ENCODE data around the gene LCLAT1. TPM values are rescaled to one million over a fixed set of nuclear protein-coding genes. Genes with fewer than 3 reads are reported as not detected.

Gene LCLAT1
- total and polyA plus RNA-seq, 2 of the 4 experiments (the other 2 are of a cell fraction), result 7.5 to 11.5 TPM

DNA sequence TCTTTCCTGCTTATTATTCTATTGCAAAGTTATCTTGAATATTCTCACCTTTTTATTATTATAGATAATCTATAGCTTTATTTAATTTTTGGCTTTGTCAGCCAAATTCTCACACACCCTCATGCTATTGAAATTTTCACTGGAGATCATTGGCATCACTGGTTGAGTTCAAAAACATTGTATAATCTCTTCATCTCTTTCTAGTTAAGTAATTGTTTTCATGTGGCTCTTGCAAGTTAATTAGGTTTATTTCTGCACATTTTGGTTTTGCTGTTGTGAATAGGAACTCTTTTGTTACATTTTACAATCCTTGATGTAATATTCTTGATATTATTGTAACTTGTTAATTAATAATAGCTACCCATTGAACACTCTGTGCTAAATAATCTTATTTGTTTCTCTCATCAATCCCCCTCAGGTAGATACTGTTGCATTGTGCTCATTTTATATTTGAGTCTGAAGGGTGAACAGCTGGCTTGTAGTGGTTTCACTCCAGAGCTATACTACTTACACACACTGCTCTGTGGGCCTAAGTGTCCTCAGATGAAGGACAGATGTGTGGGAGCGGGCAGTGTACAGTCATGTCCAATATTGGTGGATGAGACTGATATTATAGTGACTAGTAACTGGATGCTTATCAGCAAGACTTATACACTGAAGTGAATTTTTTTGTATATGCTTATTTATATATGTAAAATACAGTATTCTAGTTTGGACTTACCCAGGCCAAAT, 112.7 kb downstream of the LCLAT1 start:
- no TSS peak for BruUV-seq (replicated peaks)
- Histone ChIP-seq H2AK5ac (ENCODE audit: low read depth, low read length) (no peak overlapping the region), H3K9me1 (ENCODE audit: insufficient read depth, low read length) (0 out of 2 replicates have a peak, but pooled peaks cover 2% of the 10 kb centered on the region), H3K79me1 (ENCODE audit: low read depth in 1 of 2, low read length in 2 of 2) (peaks cover 7 to 10% of the 10 kb centered on the region in 2 experiments), H4K8ac (ENCODE audit: low read depth in 2 of 2, low read length in 2 of 2) (no peak overlapping the region), H4K91ac (ENCODE audit: insufficient read depth, low read depth, low read length) (no peak overlapping the region), H3K27me3 (ENCODE audit: control insufficient read depth, insufficient read depth, low read length) (no peaks in the 10 kb centered on the region), H2BK15ac (ENCODE audit: low read depth, low read length) (no peak overlapping the region), H3K56ac (ENCODE audit: extremely low read depth, insufficient read depth, low read length) (no peak overlapping the region), H4K5ac (ENCODE audit: low read depth, low read length) (no peak overlapping the region), H2AK9ac (replicated peaks; ENCODE audit: low read depth, low read length, poor library complexity) (no peak overlapping the region), H2BK5ac (ENCODE audit: low read depth, low read length, poor library complexity, severe bottlenecking) (no peak overlapping the region), H4K20me1 (ENCODE audit: insufficient read depth, low read length) (no peaks in the 10 kb centered on the region), H2BK20ac (ENCODE audit: low read depth, low read length) (no peak overlapping the region), H3K14ac (replicated peaks; ENCODE audit: low read depth, low read length) (no peak overlapping the region), H3K9ac (ENCODE audit: low read depth, low read length) (no peak overlapping the region), H3K36me3 (ENCODE audit: control insufficient read depth, insufficient read depth, low read length) (peaks cover 2% of the 10 kb centered on the region), H3K4me1 (ENCODE audit: control insufficient read depth, insufficient read depth, low read length) (no peaks in the 10 kb centered on the region), H3K4ac (ENCODE audit: low read depth, low read length) (no peak overlapping the region; the same call in 1 of the 2 replicates), H3K18ac (ENCODE audit: low read depth, low read length) (no peak overlapping the region), H3K9me3 (ENCODE audit: control insufficient read depth, insufficient read depth, low read length) (no peaks in the 10 kb centered on the region), H2BK120ac (ENCODE audit: low read depth, low read length) (no peak overlapping the region), H3K4me2 (ENCODE audit: low read depth, low read length) (no peak overlapping the region), H2AFZ (replicated peaks; ENCODE audit: low read length, poor library complexity) (no peak overlapping the region), H3K4me3 (ENCODE audit: insufficient read depth, low read depth, low read length) (no peak overlapping the region), H3K23ac (ENCODE audit: low read depth, low read length) (no peak overlapping the region), H3K27ac (ENCODE audit: insufficient read depth, low read length) (no peak overlapping the region)
- WGBS, 2 experiments (ENCODE audit: extremely low coverage in 2 of 2, insufficient read length in 1 of 2), result no CpG with 5 or more reads among the region's 1 CpG
- CTCF ChIA-PET, result no interaction called here
- in situ Hi-C loops (cut with MboI; ENCODE audit: low sequenced_read_pairs) (no loop called here), intact Hi-C loops (cut with micrococcal nuclease) (no loop called here), dilution Hi-C loops (cut with HindIII; ENCODE audit: low sequenced_read_pairs, unreplicated experiment) (no loop called here)
- TF ChIP-seq MXI1 (IDR thresholded peaks at IDR 0.05; ENCODE audit: borderline replicate concordance, low read depth, low read length) (no peak), CHD1 (IDR thresholded peaks at IDR 0.05; ENCODE audit: low read depth, low read length) (no peak), FOS (IDR thresholded peaks at IDR 0.05; ENCODE audit: low read depth, low read length) (no peak), RCOR1 (IDR thresholded peaks at IDR 0.05; ENCODE audit: insufficient replicate concordance, low read length) (no peak), MAFK (IDR thresholded peaks at IDR 0.05; ENCODE audit: low read depth, low read length) (no peak), MAZ (IDR thresholded peaks at IDR 0.05; ENCODE audit: borderline replicate concordance, low read depth, low read length) (no peak), NFE2L2 (IDR thresholded peaks at IDR 0.05; ENCODE audit: low read depth, low read length) (no peak), CTCF (conservative IDR thresholded peaks at IDR 0.05; ENCODE audit: low read depth, low read length) (no peak), USF2 (IDR thresholded peaks at IDR 0.05; ENCODE audit: low read depth, low read length) (no peak), POLR2A (IDR thresholded peaks at IDR 0.05; ENCODE audit: low read depth, low read length) (no peak), RAD21 (IDR thresholded peaks at IDR 0.05; ENCODE audit: low read length) (no peak), BHLHE40 (IDR thresholded peaks at IDR 0.05; ENCODE audit: low read depth, low read length) (no peak), CEBPB (IDR thresholded peaks at IDR 0.05; ENCODE audit: low read depth, low read length) (no peak)
- POLR2A ChIA-PET (ENCODE audit: unreplicated experiment), result no interaction called here
- no peak for DNase-seq
- no peak for ATAC-seq (ENCODE audit: low read depth)
